Measurements from ENCODE around the gene BRCA2. TPM values are rescaled to one million over a fixed set of nuclear protein-coding genes. Genes with fewer than 3 reads are reported as not detected.

Gene BRCA2
- total RNA-seq, 1 donor from 2014 or later: 0.38 TPM

GRCh38 chr13:32390484-32390883, 75.2 kb downstream of the BRCA2 start:
- Histone ChIP-seq H3K9me3 (replicated peaks) (no peaks in the 10 kb centered on the region), H3K36me3 (no peaks in the 10 kb centered on the region), H3K27ac (replicated peaks) (no peak overlapping the region), H3K4me3 (no peak overlapping the region), H3K27me3 (ENCODE audit: low read depth) (no peaks in the 10 kb centered on the region), H3K4me1 (no peaks in the 10 kb centered on the region)
- no peak for DNase-seq
- intact Hi-C loops (cut with micrococcal nuclease): no loop called here
- TF ChIP-seq CTCF (IDR thresholded peaks at IDR 0.05; ENCODE audit: borderline replicate concordance): no peak

GRCh38 chr13:32391101-32391619, 75.9 kb downstream of the BRCA2 start:
- H3K27ac ChIP-seq (replicated peaks): no peak overlapping the region
- no peaks in the 10 kb centered on the region for H3K36me3 ChIP-seq
- no peaks in the 10 kb centered on the region for H3K9me3 ChIP-seq (replicated peaks)
- no peak overlapping the region for H3K4me3 ChIP-seq
- H3K27me3 ChIP-seq (ENCODE audit: low read depth): no peaks in the 10 kb centered on the region
- H3K4me1 ChIP-seq: no peaks in the 10 kb centered on the region
- intact Hi-C loops (cut with micrococcal nuclease): no loop called here
- DNase-seq: no peak
- TF ChIP-seq CTCF (IDR thresholded peaks at IDR 0.05; ENCODE audit: borderline replicate concordance): no peak

GRCh38 chr13:32403108-32403507, 87.8 kb downstream of the BRCA2 start:
- H3K9me3 ChIP-seq (replicated peaks): no peaks in the 10 kb centered on the region
- H3K36me3 ChIP-seq: peaks cover 34% of the 10 kb centered on the region
- TF ChIP-seq CTCF (IDR thresholded peaks at IDR 0.05; ENCODE audit: borderline replicate concordance): no peak
- H3K4me1 ChIP-seq: no peaks in the 10 kb centered on the region
- intact Hi-C loops (cut with micrococcal nuclease): no loop called here
- H3K27ac ChIP-seq (replicated peaks): no peak overlapping the region
- no peak for DNase-seq
- H3K4me3 ChIP-seq: no peak overlapping the region
- no peaks in the 10 kb centered on the region for H3K27me3 ChIP-seq (ENCODE audit: low read depth)

GRCh38 chr13:32407854-32408253, 92.5 kb downstream of the BRCA2 start:
- no peaks in the 10 kb centered on the region for H3K27me3 ChIP-seq (ENCODE audit: low read depth)
- H3K4me3 ChIP-seq: no peak overlapping the region
- no peak for TF ChIP-seq CTCF (IDR thresholded peaks at IDR 0.05; ENCODE audit: borderline replicate concordance)
- no peak overlapping the region for H3K27ac ChIP-seq (replicated peaks)
- H3K9me3 ChIP-seq (replicated peaks): no peaks in the 10 kb centered on the region
- no peak for DNase-seq
- peaks cover 17% of the 10 kb centered on the region for H3K36me3 ChIP-seq
- H3K4me1 ChIP-seq: peaks cover 22% of the 10 kb centered on the region
- intact Hi-C loops (cut with micrococcal nuclease): no loop called here

GRCh38 chr13:32408296-32409000, 93.1 kb downstream of the BRCA2 start:
- Histone ChIP-seq H3K9me3 (replicated peaks) (no peaks in the 10 kb centered on the region), H3K4me3 (no peak overlapping the region), H3K27ac (replicated peaks) (no peak overlapping the region), H3K36me3 (peaks cover 13% of the 10 kb centered on the region), H3K27me3 (ENCODE audit: low read depth) (no peaks in the 10 kb centered on the region), H3K4me1 (peaks cover 22% of the 10 kb centered on the region)
- DNase-seq: no peak
- intact Hi-C loops (cut with micrococcal nuclease): no loop called here
- TF ChIP-seq CTCF (IDR thresholded peaks at IDR 0.05; ENCODE audit: borderline replicate concordance): no peak
